Measurements from ENCODE around the gene ZFP3.
"Not testable (repeated sequence)": the region's sequence is repeated elsewhere in the genome, so short reads cannot be mapped to it uniquely, and the experiment has no call there.

The ZFP3 gene

DNA sequence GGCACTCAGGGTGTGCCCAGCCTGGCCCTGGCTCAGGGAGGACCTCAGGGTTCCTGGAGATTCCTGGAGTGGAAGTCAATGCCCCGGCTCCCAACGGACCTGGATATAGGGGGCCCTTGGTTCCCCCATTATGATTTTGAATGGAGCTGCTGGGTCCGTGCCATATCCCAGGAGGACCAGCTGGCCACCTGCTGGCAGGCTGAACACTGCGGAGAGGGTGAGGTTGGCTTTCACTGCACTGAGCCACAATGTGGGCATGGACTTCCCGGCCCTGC lies 61.1 kb downstream of the ZFP3 start:
- no peak for DNase-seq

DNA sequence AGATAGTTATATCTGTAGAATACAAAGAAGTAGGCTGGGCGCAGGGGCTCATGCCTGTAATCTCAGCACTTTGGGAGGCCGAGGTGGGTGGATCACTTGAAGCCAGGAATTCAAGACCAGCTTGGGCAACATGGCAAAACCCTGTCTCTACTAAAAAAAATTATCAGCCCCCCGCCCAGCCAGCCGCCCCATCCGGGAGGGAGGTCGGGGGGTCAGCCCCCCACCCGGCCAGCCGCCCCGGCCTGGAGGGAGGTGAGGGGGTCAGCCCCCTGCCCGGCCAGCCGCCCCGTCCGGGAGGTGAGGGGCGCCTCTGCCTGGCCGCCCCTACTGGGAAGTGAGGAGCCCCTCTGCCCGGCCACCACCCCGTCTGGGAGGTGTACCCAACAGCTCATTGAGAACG lies 64.6 kb downstream of the ZFP3 start:
- DNase-seq, result not testable (repeated sequence)
